Measurements from ENCODE around the gene MUC16.

DNA sequence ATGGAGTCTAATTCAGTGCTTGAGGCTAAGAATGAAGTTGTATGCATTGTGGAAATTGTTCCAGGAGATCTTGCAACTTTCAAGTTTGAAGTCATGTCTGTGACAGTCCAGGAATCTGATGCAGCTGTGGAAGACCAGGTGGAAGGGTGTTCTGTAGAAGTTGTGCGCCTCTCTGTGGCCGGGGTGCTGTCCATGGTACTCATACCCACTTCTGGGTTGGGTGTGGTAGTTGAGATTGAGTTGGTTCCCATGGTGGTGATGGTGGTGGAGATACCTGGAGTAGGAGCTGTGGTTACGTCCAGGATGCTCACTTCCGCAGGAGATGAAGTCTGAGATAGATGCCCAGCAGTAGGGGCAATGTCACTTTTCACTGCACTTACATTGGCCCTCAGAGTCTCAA lies 44.3 kb downstream of the MUC16 start:
- TF ChIP-seq, protein P1, sequence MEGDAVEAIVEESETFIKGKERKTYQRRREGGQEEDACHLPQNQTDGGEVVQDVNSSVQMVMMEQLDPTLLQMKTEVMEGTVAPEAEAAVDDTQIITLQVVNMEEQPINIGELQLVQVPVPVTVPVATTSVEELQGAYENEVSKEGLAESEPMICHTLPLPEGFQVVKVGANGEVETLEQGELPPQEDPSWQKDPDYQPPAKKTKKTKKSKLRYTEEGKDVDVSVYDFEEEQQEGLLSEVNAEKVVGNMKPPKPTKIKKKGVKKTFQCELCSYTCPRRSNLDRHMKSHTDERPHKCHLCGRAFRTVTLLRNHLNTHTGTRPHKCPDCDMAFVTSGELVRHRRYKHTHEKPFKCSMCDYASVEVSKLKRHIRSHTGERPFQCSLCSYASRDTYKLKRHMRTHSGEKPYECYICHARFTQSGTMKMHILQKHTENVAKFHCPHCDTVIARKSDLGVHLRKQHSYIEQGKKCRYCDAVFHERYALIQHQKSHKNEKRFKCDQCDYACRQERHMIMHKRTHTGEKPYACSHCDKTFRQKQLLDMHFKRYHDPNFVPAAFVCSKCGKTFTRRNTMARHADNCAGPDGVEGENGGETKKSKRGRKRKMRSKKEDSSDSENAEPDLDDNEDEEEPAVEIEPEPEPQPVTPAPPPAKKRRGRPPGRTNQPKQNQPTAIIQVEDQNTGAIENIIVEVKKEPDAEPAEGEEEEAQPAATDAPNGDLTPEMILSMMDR (IDR thresholded peaks at IDR 0.05) = no peak
- TF ChIP-seq POLR2A (IDR thresholded peaks at IDR 0.05) (no peak), EP300 (IDR thresholded peaks at IDR 0.05) (no peak)

Measured in ovary (tissue), 3 donors.